Upper lobe of left lung (tissue), 6 donors: ENCODE data around the gene DYSF. TPM values are rescaled to one million over a fixed set of nuclear protein-coding genes. Genes with fewer than 3 reads are reported as not detected.

Experiments
- ATAC-seq, 2 donors: fragments of 200-7000 bp; cut with Tn5 transposase; one replicate each; pipeline ENCODE4 v1.9.1; 2022; ENCODE audit warnings: mild to moderate bottlenecking in 2 of 2, moderate library complexity in 2 of 2; ENCODE audit not compliant: low FRiP score in 2 of 2
- DNase-seq, 2 donors: peaks; one replicate each; pipeline ENCODE4 v3.0.0-alpha.2; 2019 to 2020
- H3K27ac ChIP-seq, 4 donors: fragments of 200-600 bp; sonication (generic); one replicate each; pipeline ENCODE4 v1.5.1; 2016 to 2019
- H3K27me3 ChIP-seq, 4 donors: fragments of 200-600 bp; sonication (generic); one replicate each; pipeline ENCODE4 v1.5.1; 2017 to 2019
- H3K36me3 ChIP-seq, 4 donors: fragments of 200-600 bp; sonication (generic); one replicate each; pipeline ENCODE4 v1.5.1; 2016 to 2019
- H3K4me1 ChIP-seq, 4 donors: fragments of 200-600 bp; sonication (generic); one replicate each; pipeline ENCODE4 v1.5.1; 2018 to 2019
- H3K4me3 ChIP-seq, 4 donors: fragments of 200-600 bp; sonication (generic); one replicate each; pipeline ENCODE4 v1.5.1; 2017 to 2019; ENCODE audit warnings: mild to moderate bottlenecking in 2 of 4, moderate library complexity in 1 of 4
- H3K9me3 ChIP-seq, 4 donors: fragments of 200-600 bp; sonication (generic); one replicate each; pipeline ENCODE4 v1.5.1; 2018 to 2019
- CTCF ChIP-seq, 6 experiments: fragments of 450-650 bp in 4 of 6; fragments of 200-600 bp in 2 of 6; sonication (generic) in 2 of 6; IDR thresholded peaks; one replicate each; pipeline ENCODE4 v1.5.1; 2016 to 2019; ENCODE audit warnings: antibody characterized with exemption in 6 of 6
- EP300 ChIP-seq, 4 donors: sonication (generic); formaldehyde crosslinking; IDR thresholded peaks; one replicate each; pipeline ENCODE4 v1.5.1; 2017; ENCODE audit warnings: antibody characterized with exemption in 4 of 4, control low read depth in 2 of 4
- POLR2A ChIP-seq, 4 donors: fragments of 450-650 bp; IDR thresholded peaks; one replicate each; pipeline ENCODE4 v1.5.1; 2016 to 2017; ENCODE audit warnings: antibody characterized with exemption in 4 of 4, mild to moderate bottlenecking in 2 of 4
- POLR2AphosphoS5 ChIP-seq, 2 donors: sonication (generic); formaldehyde crosslinking; IDR thresholded peaks; one replicate each; pipeline ENCODE4 v1.5.1; 2017; ENCODE audit warnings: antibody characterized with exemption in 2 of 2
- WGBS, 2 donors: methylation state at CpG; one replicate each; pipeline ENCODE4 v1.1.5; 2017 to 2018; 5-methylcytosine and 5-hydroxymethylcytosine counted together
- total RNA-seq, 6 donors: library from RNA; depleted of rRNA in 4 of 6; stranded (reverse); fragments of >200 nt in 4 of 6; gene quantifications; one replicate each; pipeline versions ENCODE4 v1.1.0 to v1.2.1, GENCODE V29; 2016 to 2021
- donor health status: DM: no; HTN: no; CAD: no; lungs with moderate emphysema.
- donor health status: DM: no; HTN: yes; CAD: no; lungs with severe emphysema.

The DYSF gene
- total RNA-seq, 6 donors from 2014 or later, result 17.5 to 72.7 (median 42.7) TPM

GRCh38 chr2:71674158-71674851, 220.9 kb downstream of the DYSF start:
- Histone ChIP-seq H3K9me3 (no peaks in the 10 kb centered on the region), H3K27ac (no peak overlapping the region), H3K27me3 (no peaks in the 10 kb centered on the region), H3K4me1 (peaks cover 3 to 7% (median 5%) of the 10 kb centered on the region in 4 donors), H3K4me3 (no peak overlapping the region), H3K36me3 (peaks cover 0 to 45% (median 9%) of the 10 kb centered on the region in 4 donors)
- ATAC-seq (no peak), DNase-seq (peak in 1 of 2 donors; percentile 10)
- TF ChIP-seq POLR2A (IDR thresholded peaks at IDR 0.05) (no peak), POLR2AphosphoS5 (IDR thresholded peaks at IDR 0.05) (no peak), EP300 (IDR thresholded peaks at IDR 0.05) (no peak), CTCF (IDR thresholded peaks at IDR 0.05) (no peak)
- 90 to 94% methylated on average over 6 to 7 of the region's 7 CpGs for WGBS, 2 donors

GRCh38 chr2:71675296-71675695, 221.9 kb downstream of the DYSF start:
- H3K4me3 ChIP-seq, result no peak overlapping the region
- WGBS, 2 donors, result 73 to 76% methylated on average over 9 of the region's 9 CpGs
- peak overlapping the region in 2 of 4 donors; percentile 29 to 42 for H3K27ac ChIP-seq
- DNase-seq (peak in 1 of 2 donors; percentile 90), ATAC-seq (peak; percentile 48 to 88)
- H3K27me3 ChIP-seq, result no peaks in the 10 kb centered on the region
- H3K4me1 ChIP-seq, result peaks cover 3 to 14% (median 5%) of the 10 kb centered on the region in 4 donors
- TF ChIP-seq POLR2AphosphoS5 (IDR thresholded peaks at IDR 0.05) (peak in 1 of 2 donors; percentile 16), CTCF (IDR thresholded peaks at IDR 0.05) (peak in 1 of 6 experiments; percentile 14), POLR2A (IDR thresholded peaks at IDR 0.05) (no peak)
- peaks cover 0 to 37% (median 5%) of the 10 kb centered on the region in 4 donors for H3K36me3 ChIP-seq
- no peaks in the 10 kb centered on the region for H3K9me3 ChIP-seq

- Histone ChIP-seq H3K4me3 (no peak overlapping the region), H3K27me3 (no peaks in the 10 kb centered on the region), H3K36me3 (peaks cover 0 to 42% (median 11%) of the 10 kb centered on the region in 4 donors), H3K4me1 (peaks cover 3 to 14% (median 5%) of the 10 kb centered on the region in 4 donors), H3K9me3 (no peaks in the 10 kb centered on the region), H3K27ac (no peak overlapping the region)
- TF ChIP-seq CTCF (IDR thresholded peaks at IDR 0.05), result no peak
- TF ChIP-seq POLR2A (IDR thresholded peaks at IDR 0.05), result no peak
- no peak for TF ChIP-seq POLR2AphosphoS5 (IDR thresholded peaks at IDR 0.05)
- TF ChIP-seq EP300 (IDR thresholded peaks at IDR 0.05), result no peak
- WGBS, 2 donors, result 76 to 86% methylated on average over 6 of the region's 6 CpGs
- DNase-seq (peak in 1 of 2 donors; percentile 14), ATAC-seq (no peak)
These were observed 225.5 kb downstream of the DYSF start for GRCh38 chr2:71678874-71679273.

GRCh38 chr2:71679491-71679890, 226.1 kb downstream of the DYSF start:
- Histone ChIP-seq H3K36me3 (peaks cover 0 to 41% (median 15%) of the 10 kb centered on the region in 4 donors), H3K27me3 (no peaks in the 10 kb centered on the region), H3K4me1 (peaks cover 3 to 14% (median 5%) of the 10 kb centered on the region in 4 donors), H3K9me3 (no peaks in the 10 kb centered on the region), H3K27ac (no peak overlapping the region), H3K4me3 (no peak overlapping the region)
- 27 to 28% methylated on average over 4 of the region's 4 CpGs for WGBS, 2 donors
- TF ChIP-seq CTCF (IDR thresholded peaks at IDR 0.05) (no peak), POLR2AphosphoS5 (IDR thresholded peaks at IDR 0.05) (no peak), POLR2A (IDR thresholded peaks at IDR 0.05) (no peak), EP300 (IDR thresholded peaks at IDR 0.05) (no peak)
- ATAC-seq (no peak), DNase-seq (peak in 1 of 2 donors; percentile 48)
